A549 (cell line): ENCODE results near the gene SMIM17. TPM values are rescaled to one million over a fixed set of nuclear protein-coding genes. Genes with fewer than 3 reads are reported as not detected.

Experiments used
- ATAC-seq, 2 experiments: fragments of 200-7000 bp in 1 of 2; fragments of >200 bp in 1 of 2; cut with Nextera tagmentation in 1 of 2; cut with Tn5 transposase in 1 of 2; 3 replicates each; pipeline versions ENCODE4 v1.8.0 to v1.9.1; 2018 to 2020; ENCODE audit warnings: mild to moderate bottlenecking in 1 of 2, moderate library complexity in 1 of 2
- CTCF ChIA-PET: fragments of 300-600 bp; sonication (Branson Sonifier 250); formaldehyde crosslinking; extraction: SDS; loops from one replicate; lab custom pipeline; 2021; ENCODE audit warnings: antibody characterized with exemption, inconsistent platforms; lab: Yijun Ruan, JAX
- POLR2A ChIA-PET: fragments of 350-600 bp; formaldehyde crosslinking; extraction: SDS; loops from one replicate; lab custom pipeline; 2021; ENCODE audit warnings: antibody characterized with exemption, inconsistent platforms; lab: Yijun Ruan, JAX
- DNase-seq, 2 experiments: peaks; one replicate each; pipeline versions ENCODE4 v3.0.0 to v3.0.0-alpha.2; 2011 to 2016; ENCODE audit warnings: low read depth in 1 of 2, low spot score in 1 of 2
- FAIRE-seq: peaks from 2 replicates; lab custom pipeline; 2011; peaks lifted over from hg19 to GRCh38; lab: Jason Lieb, UNC
- H3K27ac ChIP-seq, 2 experiments: fragments of >200 bp; sonication (Bioruptor Twin); formaldehyde crosslinking; 3 replicates each; pipeline ENCODE4 v1.5.1; 2016 to 2017
- H3K4me1 ChIP-seq: fragments of >200 bp; sonication (Bioruptor Twin); formaldehyde crosslinking; 3 replicates; pipeline ENCODE4 v1.6.1; 2016
- H3K4me2 ChIP-seq: fragments of >200 bp; sonication (Bioruptor Twin); formaldehyde crosslinking; 3 replicates; pipeline ENCODE4 v1.6.1; 2016
- H3K4me3 ChIP-seq: fragments of >200 bp; sonication (Bioruptor Twin); formaldehyde crosslinking; 3 replicates; pipeline ENCODE4 v1.5.1; 2016
- H3K9me3 ChIP-seq: fragments of >200 bp; sonication (Bioruptor Twin); formaldehyde crosslinking; 3 replicates; pipeline ENCODE4 v1.6.1; 2016
- BHLHE40 ChIP-seq: IDR thresholded peaks from 2 replicates; pipeline ENCODE4 v1.6.1; 2012; ENCODE audit warnings: low read depth, low read length, inconsistent platforms
- CBX2 ChIP-seq: fragments of 200-600 bp; sonication (generic); IDR thresholded peaks from 2 replicates; pipeline ENCODE4 v1.6.1; 2016; ENCODE audit warnings: low read depth, mild to moderate bottlenecking, borderline replicate concordance
- CBX8 ChIP-seq: fragments of 200-600 bp; sonication (generic); IDR thresholded peaks from 2 replicates; pipeline ENCODE4 v1.6.1; 2016
- CEBPB ChIP-seq, 2 experiments: fragments of >200 bp in 1 of 2; sonication (Bioruptor Twin) in 1 of 2; formaldehyde crosslinking in 1 of 2; IDR thresholded peaks; 2 replicates each; pipeline ENCODE4 v1.6.1; 2012 to 2016
- CHD2 ChIP-seq: fragments of 150-350 bp; IDR thresholded peaks from 2 replicates; pipeline ENCODE4 v1.6.1; 2014; ENCODE audit warnings: low read length; ENCODE audit not compliant: partially characterized antibody
- FOSB ChIP-seq: fragments of 250-450 bp; sonication (Bioruptor Pico); IDR thresholded peaks from 2 replicates; pipeline ENCODE4 v1.5.0; 2020; ENCODE audit warnings: mild to moderate bottlenecking, moderate library complexity
- GATA3 ChIP-seq: IDR thresholded peaks from 2 replicates; pipeline ENCODE4 v1.6.1; 2012; ENCODE audit warnings: borderline replicate concordance
- HOXB5 ChIP-seq: fragments of 250-450 bp; sonication (Bioruptor Pico); IDR thresholded peaks from 2 replicates; pipeline ENCODE4 v1.5.0; 2020; ENCODE audit warnings: mild to moderate bottlenecking, moderate library complexity
- JUN ChIP-seq, 2 experiments: fragments of >200 bp; sonication (Bioruptor Twin); formaldehyde crosslinking; IDR thresholded peaks; 2 replicates in 1 of 2; 3 replicates in 1 of 2; pipeline ENCODE4 v1.6.1; 2016 to 2017
- KDM1A ChIP-seq: fragments of 200-600 bp; sonication (generic); IDR thresholded peaks from 2 replicates; pipeline ENCODE4 v1.6.1; 2016; ENCODE audit warnings: low read depth, mild to moderate bottlenecking
- KDM5A ChIP-seq: fragments of 200-600 bp; sonication (generic); IDR thresholded peaks from 2 replicates; pipeline ENCODE4 v1.6.1; 2016; ENCODE audit warnings: antibody characterized with exemption, mild to moderate bottlenecking
- PHF8 ChIP-seq: fragments of 200-600 bp; sonication (generic); IDR thresholded peaks from 2 replicates; pipeline ENCODE4 v1.6.1; 2016; ENCODE audit warnings: low read depth, mild to moderate bottlenecking, antibody characterized with exemption, moderate library complexity, borderline replicate concordance
- POLR2A ChIP-seq: IDR thresholded peaks from 2 replicates; pipeline ENCODE4 v1.6.1; 2012; ENCODE audit warnings: mild to moderate bottlenecking, low read length
- RARB ChIP-seq: fragments of 250-450 bp; sonication (Bioruptor Pico); IDR thresholded peaks from 2 replicates; pipeline ENCODE4 v1.8.0; 2021; ENCODE audit warnings: mild to moderate bottlenecking, moderate library complexity
- RFX5 ChIP-seq: fragments of 450-650 bp; IDR thresholded peaks from 2 replicates; pipeline ENCODE4 v1.7.1; 2014; ENCODE audit warnings: antibody characterized with exemption, mild to moderate bottlenecking, moderate library complexity
- RNF2 ChIP-seq: fragments of 200-600 bp; sonication (generic); IDR thresholded peaks from 2 replicates; pipeline ENCODE4 v1.6.1; 2016; ENCODE audit warnings: low read depth, mild to moderate bottlenecking, antibody characterized with exemption, moderate library complexity, borderline replicate concordance
- SMC3 ChIP-seq: fragments of >200 bp; sonication (Bioruptor Twin); formaldehyde crosslinking; IDR thresholded peaks from 3 replicates; pipeline ENCODE4 v1.6.1; 2018; ENCODE audit warnings: inconsistent platforms
- TFCP2L1 ChIP-seq: fragments of 250-450 bp; sonication (Bioruptor Pico); IDR thresholded peaks from 2 replicates; pipeline ENCODE4 v1.5.0; 2021; ENCODE audit warnings: mild to moderate bottlenecking
- ZSCAN20 ChIP-seq: fragments of 250-450 bp; sonication (Bioruptor Pico); IDR thresholded peaks from 2 replicates; pipeline ENCODE4 v1.8.0; 2022; ENCODE audit warnings: mild to moderate bottlenecking, moderate library complexity
- WGBS: methylation state at CpG from one replicate; pipeline ENCODE4 v1.1.6; 2017; ENCODE audit errors: missing lambda C conversion rate; 5-methylcytosine and 5-hydroxymethylcytosine counted together
- polyA plus RNA-seq, 4 experiments: library from polyadenylated mRNA; depleted of rRNA in 3 of 4; stranded (reverse); fragments of >200 nt; fragmentation: RNase III in 1 of 4; extraction: RNeasy Plus Mini Kit Qiagen cat#74134 plus additional on column Dnase treatment in 1 of 4; gene quantifications; 2 replicates in 3 of 4; 3 replicates in 1 of 4; pipeline ENCODE4 v1.2.3, GENCODE V29; 2011 to 2017
- TF ChIP-seq, protein P1 (sequence below): fragments of >200 bp; sonication (Bioruptor Twin); formaldehyde crosslinking; IDR thresholded peaks from 3 replicates; pipeline ENCODE4 v1.6.1; 2016
- TF ChIP-seq, protein P2 (sequence below): IDR thresholded peaks from 2 replicates; pipeline ENCODE4 v1.6.1; 2012; ENCODE audit warnings: low read depth, borderline replicate concordance
- TF ChIP-seq, protein P3 (sequence below): IDR thresholded peaks from 2 replicates; pipeline ENCODE4 v1.6.1; 2012
- TF ChIP-seq, protein P4 (sequence below): IDR thresholded peaks from 2 replicates; pipeline ENCODE4 v1.6.1; 2012
- TF ChIP-seq, protein P5 (sequence below): fragments of 250-450 bp; sonication (Bioruptor Pico); IDR thresholded peaks from 2 replicates; pipeline ENCODE4 v1.5.0; 2021; ENCODE audit warnings: mild to moderate bottlenecking, moderate library complexity, borderline replicate concordance

The SMIM17 gene
- polyA plus RNA-seq, 2 of the 4 experiments (the other 2 are of a cell fraction) = not detected

DNA sequence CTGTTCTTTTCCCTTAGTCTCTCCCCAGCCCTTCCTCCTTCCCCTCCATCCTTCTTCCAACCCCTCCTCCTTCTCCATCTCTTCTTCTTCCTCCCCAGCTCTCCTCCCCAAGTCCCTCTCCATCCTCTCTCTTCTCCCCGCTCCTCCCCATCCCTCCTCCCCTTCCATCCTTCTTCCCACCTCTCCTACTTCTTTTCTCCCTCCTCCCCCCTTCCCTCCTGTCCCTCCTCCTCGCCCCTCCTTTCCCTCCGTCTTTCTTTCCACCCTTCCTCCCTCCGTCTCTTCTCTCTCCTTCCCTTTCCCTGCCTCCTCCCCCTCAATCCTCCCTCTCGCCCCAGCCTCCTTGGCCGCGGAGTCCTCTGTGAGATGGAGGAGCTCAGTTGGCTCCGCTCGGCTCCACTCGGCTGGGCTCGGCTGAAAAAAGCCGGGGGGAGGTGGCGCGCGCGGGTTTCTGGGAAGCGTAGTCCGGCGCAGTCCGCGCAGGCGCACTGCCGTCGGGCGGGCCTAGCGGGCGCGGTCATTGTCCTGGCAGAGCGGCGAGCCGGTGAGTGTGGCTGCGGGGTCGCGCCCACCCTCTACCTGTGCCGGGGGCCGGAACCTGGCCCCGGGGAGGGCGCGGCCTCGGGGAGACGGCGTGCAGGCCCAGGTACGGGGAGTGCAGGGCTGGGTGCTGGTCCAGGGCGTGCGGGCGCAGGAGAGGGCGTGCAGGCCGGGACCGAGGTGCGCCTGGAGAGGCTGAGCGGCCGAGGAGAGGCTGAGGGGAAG is 48.0 kb upstream of the SMIM17 start, which contains the start of gene ZNF71:
TSS of gene ZNF71 (plus strand) at position 520 of the 765 bp plus-strand sequence. CDS start 6,257 bp downstream, outside the sequence.
- TF ChIP-seq, protein P1, sequence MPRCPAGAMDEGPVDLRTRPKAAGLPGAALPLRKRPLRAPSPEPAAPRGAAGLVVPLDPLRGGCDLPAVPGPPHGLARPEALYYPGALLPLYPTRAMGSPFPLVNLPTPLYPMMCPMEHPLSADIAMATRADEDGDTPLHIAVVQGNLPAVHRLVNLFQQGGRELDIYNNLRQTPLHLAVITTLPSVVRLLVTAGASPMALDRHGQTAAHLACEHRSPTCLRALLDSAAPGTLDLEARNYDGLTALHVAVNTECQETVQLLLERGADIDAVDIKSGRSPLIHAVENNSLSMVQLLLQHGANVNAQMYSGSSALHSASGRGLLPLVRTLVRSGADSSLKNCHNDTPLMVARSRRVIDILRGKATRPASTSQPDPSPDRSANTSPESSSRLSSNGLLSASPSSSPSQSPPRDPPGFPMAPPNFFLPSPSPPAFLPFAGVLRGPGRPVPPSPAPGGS = 0 out of 3 replicates have a peak, but pooled peaks have one; percentile 25
- TF ChIP-seq, protein P2, sequence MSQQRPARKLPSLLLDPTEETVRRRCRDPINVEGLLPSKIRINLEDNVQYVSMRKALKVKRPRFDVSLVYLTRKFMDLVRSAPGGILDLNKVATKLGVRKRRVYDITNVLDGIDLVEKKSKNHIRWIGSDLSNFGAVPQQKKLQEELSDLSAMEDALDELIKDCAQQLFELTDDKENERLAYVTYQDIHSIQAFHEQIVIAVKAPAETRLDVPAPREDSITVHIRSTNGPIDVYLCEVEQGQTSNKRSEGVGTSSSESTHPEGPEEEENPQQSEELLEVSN = 0 out of 2 replicates have a peak, but pooled peaks have one; percentile 54
- peak in 1 of 2 experiments; percentile 69; a peak in 2 of 5 replicates for TF ChIP-seq JUN (IDR thresholded peaks at IDR 0.05)
- TF ChIP-seq ZSCAN20 (CRISPR knock-in tag) = no peak
- peak; percentile 83 for TF ChIP-seq PHF8
- TF ChIP-seq RARB (CRISPR knock-in tag) = no peak
- TF ChIP-seq HOXB5 (CRISPR knock-in tag) = no peak
- TF ChIP-seq, protein P3, sequence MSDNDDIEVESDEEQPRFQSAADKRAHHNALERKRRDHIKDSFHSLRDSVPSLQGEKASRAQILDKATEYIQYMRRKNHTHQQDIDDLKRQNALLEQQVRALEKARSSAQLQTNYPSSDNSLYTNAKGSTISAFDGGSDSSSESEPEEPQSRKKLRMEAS = 0 out of 2 replicates have a peak, but pooled peaks have one; percentile 63
- TF ChIP-seq TFCP2L1 (CRISPR knock-in tag) = 0 out of 2 replicates have a peak, but pooled peaks have one; percentile 47
- peak; percentile 60 for TF ChIP-seq POLR2A
- no peak for TF ChIP-seq CHD2
- TF ChIP-seq, all 56 proteins: peak for 7
- peak within 1 kb of the TSS; percentile 60 for H3K4me3 ChIP-seq
- DNase-seq (peak; percentile 92 to 94), FAIRE-seq (no peak), ATAC-seq (peak; percentile 93 to 98)
- peak within 1 kb of the TSS; percentile 69 to 92 for H3K27ac ChIP-seq
- WGBS = 4% methylated on average over 7 of the region's 52 CpGs
- H3K4me2 ChIP-seq = peak within 1 kb of the TSS; percentile 70
- ChIA-PET CTCF (interaction anchor here (0.6 kb wide), 1 partner anchor 41 kb away, joined by 3 read pairs; no protein-coding TSS in a partner anchor), POLR2A (interaction anchor here (0.7 to 1.4 kb wide), 5 partner anchors 27 to 1814 kb away, joined by 3 to 9 read pairs (median 3); partner anchors contain the start of genes ZNF584 and ZSCAN5A)
- peaks cover 78% of the 10 kb centered on the region for H3K9me3 ChIP-seq
- no peaks in the 10 kb centered on the region for H3K4me1 ChIP-seq

DNA sequence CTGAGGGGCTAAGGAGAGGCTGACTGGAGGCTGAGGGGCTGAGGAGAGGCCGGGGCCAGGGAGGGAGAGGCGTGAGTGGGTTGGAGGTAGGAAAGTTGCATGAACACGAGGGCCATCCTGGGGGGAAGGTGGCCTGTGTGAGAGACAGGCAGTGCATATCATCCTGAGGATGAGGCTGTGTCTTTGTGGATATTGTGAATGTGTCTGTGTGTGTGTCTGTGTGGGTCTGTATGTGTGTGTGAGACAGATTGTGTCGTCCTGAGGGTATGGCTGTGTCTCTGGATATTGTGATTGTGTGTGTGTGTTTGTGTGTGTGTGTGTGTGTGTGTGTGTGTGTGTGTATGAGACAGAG is 47.4 kb upstream of the SMIM17 start:
- FAIRE-seq = no peak
- POLR2A ChIA-PET = interaction anchor here (0.7 to 1.4 kb wide), 5 partner anchors 27 to 1813 kb away, joined by 3 to 9 read pairs (median 3); partner anchors contain the start of genes ZNF584 and ZSCAN5A
- Histone ChIP-seq H3K4me1 (no peaks in the 10 kb centered on the region), H3K9me3 (peaks cover 74% of the 10 kb centered on the region), H3K4me3 (peak overlapping the region; percentile 60), H3K27ac (peak overlapping the region; percentile 69 to 92), H3K4me2 (peak overlapping the region; percentile 70)
- 0 out of 2 replicates have a peak, but pooled peaks have one; percentile 48 for TF ChIP-seq PHF8
- TF ChIP-seq, protein P2 = no peak
- WGBS = 0% methylated on average over 4 of the region's 4 CpGs
- CTCF ChIA-PET = no interaction called here
- peak; percentile 64 to 74 for ATAC-seq
- no peak for DNase-seq

DNA sequence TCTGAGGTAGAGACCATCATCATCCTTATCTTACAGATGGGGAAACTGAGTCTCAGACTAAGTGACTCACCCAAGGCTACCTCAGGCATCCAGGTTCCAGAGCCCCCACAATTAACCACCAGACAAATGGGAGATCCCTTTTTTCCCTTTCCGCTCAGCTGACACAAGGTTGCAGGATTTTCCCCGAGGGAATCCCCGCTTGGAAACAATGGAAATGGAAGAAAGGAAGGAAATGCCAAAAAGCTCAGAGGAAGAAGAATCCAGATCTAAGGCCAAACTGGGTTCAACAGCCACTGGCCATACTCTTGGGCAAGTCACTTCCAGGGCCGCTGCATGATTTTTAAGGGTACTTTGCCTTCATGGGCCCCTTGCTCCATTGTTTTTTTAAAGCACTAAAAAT is 46.3 kb upstream of the SMIM17 start:
- H3K4me3 ChIP-seq = no peak overlapping the region
- FAIRE-seq (no peak), DNase-seq (no peak), ATAC-seq (no peak)
- H3K9me3 ChIP-seq = peaks cover 74% of the 10 kb centered on the region
- H3K27ac ChIP-seq = no peak overlapping the region
- CTCF ChIA-PET = no interaction called here
- no peaks in the 10 kb centered on the region for H3K4me1 ChIP-seq
- 79% methylated on average over 4 of the region's 4 CpGs for WGBS
- POLR2A ChIA-PET = no interaction called here
- no peak overlapping the region for H3K4me2 ChIP-seq
- TF ChIP-seq KDM5A (no peak), GATA3 (no peak), KDM1A (no peak), RNF2 (no peak), RFX5 (no peak), CEBPB (IDR thresholded peaks at IDR 0.05) (no peak), CBX2 (no peak), FOSB (CRISPR knock-in tag) (no peak), SMC3 (no peak), BHLHE40 (no peak), CBX8 (no peak), ZSCAN20 (CRISPR knock-in tag) (no peak)
- TF ChIP-seq, protein P1 = no peak
- TF ChIP-seq, protein P4, sequence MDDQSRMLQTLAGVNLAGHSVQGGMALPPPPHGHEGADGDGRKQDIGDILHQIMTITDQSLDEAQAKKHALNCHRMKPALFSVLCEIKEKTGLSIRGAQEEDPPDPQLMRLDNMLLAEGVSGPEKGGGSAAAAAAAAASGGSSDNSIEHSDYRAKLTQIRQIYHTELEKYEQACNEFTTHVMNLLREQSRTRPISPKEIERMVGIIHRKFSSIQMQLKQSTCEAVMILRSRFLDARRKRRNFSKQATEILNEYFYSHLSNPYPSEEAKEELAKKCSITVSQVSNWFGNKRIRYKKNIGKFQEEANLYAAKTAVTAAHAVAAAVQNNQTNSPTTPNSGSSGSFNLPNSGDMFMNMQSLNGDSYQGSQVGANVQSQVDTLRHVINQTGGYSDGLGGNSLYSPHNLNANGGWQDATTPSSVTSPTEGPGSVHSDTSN = no peak
- TF ChIP-seq, protein P5, sequence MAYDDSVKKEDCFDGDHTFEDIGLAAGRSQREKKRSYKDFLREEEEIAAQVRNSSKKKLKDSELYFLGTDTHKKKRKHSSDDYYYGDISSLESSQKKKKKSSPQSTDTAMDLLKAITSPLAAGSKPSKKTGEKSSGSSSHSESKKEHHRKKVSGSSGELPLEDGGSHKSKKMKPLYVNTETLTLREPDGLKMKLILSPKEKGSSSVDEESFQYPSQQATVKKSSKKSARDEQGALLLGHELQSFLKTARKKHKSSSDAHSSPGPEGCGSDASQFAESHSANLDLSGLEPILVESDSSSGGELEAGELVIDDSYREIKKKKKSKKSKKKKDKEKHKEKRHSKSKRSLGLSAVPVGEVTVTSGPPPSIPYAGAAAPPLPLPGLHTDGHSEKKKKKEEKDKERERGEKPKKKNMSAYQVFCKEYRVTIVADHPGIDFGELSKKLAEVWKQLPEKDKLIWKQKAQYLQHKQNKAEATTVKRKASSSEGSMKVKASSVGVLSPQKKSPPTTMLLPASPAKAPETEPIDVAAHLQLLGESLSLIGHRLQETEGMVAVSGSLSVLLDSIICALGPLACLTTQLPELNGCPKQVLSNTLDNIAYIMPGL (CRISPR knock-in tag) = no peak
